AG09319 (cell line): ENCODE data around the gene ZFR2.
"Not testable (repeated sequence)": the region's sequence is repeated elsewhere in the genome, so short reads cannot be mapped to it uniquely, and the experiment has no call there.

ENCODE experiments used
- DNase-seq: peaks from one replicate; pipeline ENCODE4 v3.0.0-alpha.2; 2010; ENCODE audit warnings: low read depth; ENCODE audit errors: extremely low read depth
- CTCF ChIP-seq: IDR thresholded peaks from 2 replicates; pipeline ENCODE4 v1.5.1; 2011; ENCODE audit warnings: low read depth, mild to moderate bottlenecking, inconsistent platforms, low read length, moderate library complexity

The ZFR2 gene

GRCh38 chr19:3819989-3820388, 48.8 kb downstream of the ZFR2 start:
- DNase-seq, result no peak
- no peak for TF ChIP-seq CTCF

GRCh38 chr19:3818918-3819317, 49.9 kb downstream of the ZFR2 start:
- TF ChIP-seq CTCF, result no peak
- no peak for DNase-seq

GRCh38 chr19:3818466-3818865, 50.4 kb downstream of the ZFR2 start:
- no peak for DNase-seq
- no peak for TF ChIP-seq CTCF

GRCh38 chr19:3817761-3818160, 51.1 kb downstream of the ZFR2 start:
- DNase-seq, result no peak
- TF ChIP-seq CTCF, result no peak

- no peak for TF ChIP-seq CTCF
- no peak for DNase-seq
Measured at GRCh38 chr19:3816566-3817218, 52.1 kb downstream of the ZFR2 start.

- not testable (repeated sequence) for DNase-seq
Measured at GRCh38 chr19:3816148-3816547, 52.7 kb downstream of the ZFR2 start.

- DNase-seq, result no peak
- no peak for TF ChIP-seq CTCF
Measured at GRCh38 chr19:3814648-3815047, 54.2 kb downstream of the ZFR2 start.
